Jurkat, Clone E6-1 (cell line): Measurements from ENCODE around the gene CTDSPL2.
A peak's percentile ranks its signal among the peaks of the same experiment; 100 is the strongest.
"Not testable (repeated sequence)": the region's sequence is repeated elsewhere in the genome, so short reads cannot be mapped to it uniquely, and the experiment has no call there.

Source experiments
- DNase-seq: peaks from one replicate; pipeline ENCODE4 v3.0.0-alpha.2; 2011; ENCODE audit warnings: low read depth, low spot score
- H3K4me3 ChIP-seq: 2 replicates; pipeline ENCODE4 v1.5.1; 2011; ENCODE audit warnings: mild to moderate bottlenecking, low read length, control low read depth, moderate library complexity

CTDSPL2 gene

DNA sequence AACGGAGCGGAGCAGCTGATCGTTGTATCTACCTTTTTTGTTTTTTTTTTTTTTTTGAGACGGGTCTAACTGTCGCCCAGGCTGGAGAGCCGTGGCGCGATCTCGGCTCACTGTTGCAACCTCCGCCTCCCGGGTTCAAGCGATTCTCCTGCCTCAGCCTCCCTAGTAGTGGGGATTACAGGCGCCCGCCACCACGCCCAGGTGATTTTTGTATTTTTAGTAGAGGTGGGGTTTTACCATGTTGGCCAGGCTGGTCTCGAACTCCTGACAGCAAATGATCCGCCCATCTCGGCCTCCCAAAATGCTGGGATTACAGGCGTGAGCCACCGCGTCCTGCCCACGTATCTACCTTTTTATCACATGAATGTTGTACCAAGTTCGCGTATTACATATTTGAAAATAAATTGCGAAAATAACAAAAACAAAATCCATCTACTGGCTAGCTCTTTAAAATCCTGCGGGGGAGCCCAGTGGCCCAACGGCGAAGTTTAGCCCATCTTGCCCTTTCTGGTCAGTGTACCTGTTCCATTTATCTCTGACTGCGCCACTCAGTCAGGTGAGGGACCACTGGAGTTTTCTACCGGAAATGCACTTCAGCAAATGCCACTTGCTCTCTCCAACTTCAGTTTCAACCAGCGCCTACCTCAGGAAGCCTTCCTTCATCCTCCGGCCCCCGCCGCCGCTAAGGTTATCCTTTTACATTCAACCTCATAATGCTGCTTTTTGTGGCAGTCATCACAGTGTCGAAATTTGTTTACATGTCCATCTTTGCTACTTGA, 108.3 kb downstream of the CTDSPL2 start:
- no peak for DNase-seq
- peak overlapping the region; percentile 83 for H3K4me3 ChIP-seq

DNA sequence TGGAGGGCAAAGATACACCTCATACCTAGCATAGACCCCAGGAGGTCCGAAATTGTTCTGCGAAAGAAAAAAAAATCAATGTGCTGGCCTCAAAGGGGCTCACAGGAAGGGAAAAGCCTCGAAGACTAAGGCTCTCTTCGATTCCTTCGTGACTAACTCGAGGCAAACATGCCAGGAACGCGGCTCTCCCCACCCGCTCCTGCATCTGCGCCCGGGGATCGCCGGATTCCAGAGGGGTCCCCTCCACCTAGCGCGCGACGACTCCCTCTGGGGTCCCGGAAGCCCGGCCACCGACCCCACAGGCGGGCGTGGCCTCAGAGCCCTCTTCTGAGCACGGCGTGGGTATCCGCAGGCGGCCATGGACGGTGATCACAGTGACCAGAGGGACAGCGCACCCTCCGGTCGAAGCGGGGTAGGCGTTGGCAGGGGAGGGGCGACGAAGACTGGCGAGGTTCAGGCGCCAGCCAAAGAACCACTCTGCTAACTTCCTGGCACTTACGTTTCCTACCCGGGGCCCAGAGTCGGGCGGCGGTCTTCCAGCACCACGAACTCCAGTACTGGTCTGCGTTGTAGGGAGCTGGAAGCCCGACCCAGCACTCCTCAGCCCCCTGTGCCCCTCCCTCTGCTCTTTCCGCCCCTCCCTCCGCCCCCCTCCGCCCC, 109.0 kb downstream of the CTDSPL2 start:
- DNase-seq: no peak

DNA sequence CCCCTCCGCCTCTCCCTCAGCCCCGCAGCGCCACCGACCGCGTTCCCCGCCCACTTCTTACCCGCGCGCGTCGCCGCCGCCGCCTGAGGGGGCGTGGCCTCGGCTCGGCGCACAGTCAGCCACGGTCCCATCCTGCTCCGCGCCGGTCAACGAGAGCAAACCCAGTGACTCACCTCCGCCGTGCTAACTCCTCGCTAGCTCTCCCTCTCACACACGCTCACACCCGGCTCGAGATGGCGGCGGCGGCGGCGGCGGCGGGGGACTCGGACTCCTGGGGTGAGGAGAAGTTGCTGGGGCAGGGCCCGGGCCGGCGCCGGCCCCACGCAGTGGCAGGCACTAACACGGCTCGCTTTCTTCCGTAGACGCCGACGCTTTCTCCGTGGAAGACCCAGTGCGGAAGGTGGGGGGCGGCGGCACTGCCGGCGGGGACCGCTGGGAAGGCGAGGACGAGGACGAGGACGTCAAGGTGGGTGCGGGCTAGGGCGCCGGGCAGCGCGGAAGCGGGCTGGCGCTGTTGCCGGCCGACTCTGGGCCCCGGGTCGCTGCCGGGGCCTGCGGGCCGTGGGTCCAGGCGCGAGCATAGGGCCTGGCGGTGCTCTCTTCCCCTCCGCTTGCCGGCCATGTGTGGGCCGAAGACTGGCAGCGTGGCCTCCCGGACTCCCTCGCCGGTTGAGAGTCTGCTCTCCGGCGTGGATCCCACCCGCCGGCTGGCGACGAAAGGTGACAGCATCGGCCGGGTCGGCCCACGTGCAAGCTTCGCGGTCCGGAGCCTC, 109.7 kb downstream of the CTDSPL2 start, which contains the start of gene EIF3J:
TSS of gene EIF3J (plus strand) at position 186 of the 773 bp plus-strand sequence. CDS start at position 234, 48 bp downstream.
- DNase-seq: peak; percentile 92
- peak within 1 kb of the TSS; percentile 83 for H3K4me3 ChIP-seq

More for the DNA sequence above, 109.0 kb downstream of the CTDSPL2 start:
- H3K4me3 ChIP-seq: peak overlapping the region; percentile 83

DNA sequence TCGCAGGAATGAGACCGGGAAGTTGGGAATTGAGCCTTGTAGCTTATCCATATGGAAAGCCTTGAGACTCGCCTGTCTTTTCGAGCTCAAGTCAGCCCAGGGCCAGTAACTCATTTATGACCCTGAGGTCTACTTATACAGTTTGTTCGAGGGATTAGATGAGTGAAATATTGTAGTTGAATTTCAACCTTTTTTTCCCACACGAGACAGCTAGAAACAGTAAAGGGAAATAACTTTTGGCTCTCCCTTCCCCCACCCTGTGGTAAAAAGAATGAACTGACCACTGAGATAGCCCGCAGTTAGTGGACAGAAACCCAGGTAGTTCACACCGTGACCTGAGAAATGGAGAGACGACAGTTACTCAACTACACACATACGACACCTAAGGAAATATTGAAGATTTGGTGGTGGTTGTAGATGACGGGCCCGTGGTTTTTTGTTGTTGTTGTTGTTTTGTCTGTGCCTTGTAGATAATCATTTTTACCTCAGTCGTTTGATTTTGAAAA, 110.4 kb downstream of the CTDSPL2 start:
- no peak for DNase-seq
- H3K4me3 ChIP-seq: peak overlapping the region; percentile 83

DNA sequence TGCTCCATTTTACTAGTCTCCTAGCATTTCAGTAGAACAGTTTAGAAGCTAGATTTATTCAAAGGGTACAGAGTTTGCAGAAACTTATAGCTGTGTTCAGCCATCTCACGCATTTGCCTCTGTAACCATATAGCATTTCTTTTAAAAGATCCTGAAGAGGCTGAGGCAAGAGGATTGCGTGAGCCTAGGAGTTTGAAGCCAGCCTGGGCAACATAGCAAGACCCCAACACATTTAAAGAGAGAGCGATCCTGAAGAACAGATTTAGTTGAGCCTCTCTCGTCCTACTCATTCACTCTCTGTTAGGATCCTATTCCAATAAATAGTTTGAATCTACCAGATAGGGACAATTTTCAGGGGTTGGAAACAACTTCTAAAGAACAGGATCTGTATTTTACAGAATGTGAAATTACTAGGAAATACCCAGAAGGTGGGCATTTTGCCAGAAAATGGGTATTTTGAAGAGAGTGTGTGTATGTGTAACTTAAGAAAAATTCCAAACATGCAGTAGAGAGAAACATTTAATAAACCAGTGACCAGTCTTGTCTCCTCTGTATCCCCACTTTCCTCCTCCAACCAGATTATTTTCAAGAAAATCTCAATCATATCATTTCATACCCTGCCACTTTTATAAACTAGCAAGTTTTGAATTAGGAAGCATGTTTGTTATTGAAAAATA, 114.0 kb downstream of the CTDSPL2 start:
- H3K4me3 ChIP-seq: no peak overlapping the region
- DNase-seq: no peak

DNA sequence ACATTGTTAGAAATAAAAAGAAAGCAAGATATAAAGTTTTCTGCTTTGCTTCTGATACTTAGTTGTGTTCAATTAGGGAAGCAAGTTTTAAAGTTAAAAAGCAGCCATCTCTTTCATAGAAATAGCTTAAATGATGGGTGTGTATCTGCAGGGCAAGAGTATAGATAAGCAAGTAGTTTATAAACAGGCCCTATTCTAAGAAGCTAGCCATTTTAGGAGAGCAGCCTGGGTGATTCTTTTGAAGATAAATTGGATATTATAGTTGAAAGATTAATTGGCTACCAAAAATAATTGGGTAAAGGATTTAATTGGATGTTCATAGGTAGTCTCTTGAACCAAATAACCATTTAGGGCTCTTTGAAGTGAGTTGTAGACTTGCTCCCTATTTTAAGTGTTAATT, 115.2 kb downstream of the CTDSPL2 start:
- H3K4me3 ChIP-seq: no peak overlapping the region
- DNase-seq: no peak

DNA sequence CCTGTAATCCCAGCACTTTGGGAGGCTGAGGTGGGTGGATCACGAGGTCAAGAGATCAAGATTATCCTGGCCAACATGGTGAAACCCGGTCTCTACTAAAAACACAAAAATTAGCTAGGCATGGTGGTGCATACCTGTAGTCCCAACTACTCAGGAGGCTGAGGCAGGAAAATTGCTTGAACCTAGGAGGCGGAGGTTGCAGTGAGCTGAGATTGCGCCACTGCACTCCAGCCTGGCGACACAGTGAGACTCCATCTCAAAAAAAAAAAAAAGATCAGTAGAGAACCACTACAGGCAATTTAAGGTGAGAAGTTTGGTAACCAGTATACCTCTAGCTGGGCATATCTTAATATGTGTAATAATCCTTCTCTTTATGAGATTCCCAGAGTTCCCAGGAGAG, 117.3 kb downstream of the CTDSPL2 start:
- not testable (repeated sequence) for H3K4me3 ChIP-seq, DNase-seq

DNA sequence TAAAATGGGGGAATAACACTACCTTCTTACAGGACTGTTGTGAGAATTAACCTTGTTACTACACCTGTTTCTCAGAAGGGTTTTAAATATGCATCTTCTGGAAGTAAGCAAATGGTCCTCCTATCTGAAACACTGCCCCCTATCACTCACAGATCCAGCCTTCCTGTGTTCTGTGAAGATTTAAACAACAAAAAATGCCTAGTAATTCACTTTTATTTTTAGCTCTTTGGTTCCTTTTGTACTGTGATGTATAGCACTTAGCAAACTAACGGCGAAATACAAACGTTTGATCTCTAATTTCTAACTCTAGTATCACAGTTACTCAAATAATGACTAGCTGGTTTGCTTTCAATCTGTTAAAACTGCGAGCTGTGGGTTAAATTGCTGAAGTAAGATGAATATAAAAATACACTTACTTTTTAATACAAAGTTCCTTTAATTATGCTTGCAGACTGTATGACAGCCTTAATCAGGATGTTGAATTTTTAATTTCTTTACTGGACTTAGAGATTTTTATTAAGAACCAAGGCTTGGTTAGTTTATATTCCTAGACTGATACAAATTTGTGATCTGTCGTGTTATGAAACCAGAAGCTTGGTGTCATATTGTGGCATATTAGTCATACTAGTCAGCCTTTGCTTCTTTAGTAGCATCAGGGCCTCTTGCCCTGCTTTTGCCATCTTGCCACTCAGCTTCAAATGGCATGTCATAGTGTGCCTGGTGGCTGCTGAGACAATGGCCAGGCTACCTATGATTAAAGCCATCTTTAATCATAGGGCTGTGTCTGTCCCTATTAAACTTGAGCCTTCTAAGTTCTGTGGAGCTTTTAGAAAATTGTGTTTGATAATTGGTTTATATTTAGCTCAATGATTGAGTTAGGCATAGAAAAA, 118.7 kb downstream of the CTDSPL2 start:
- DNase-seq: no peak
- H3K4me3 ChIP-seq: no peak overlapping the region

DNA sequence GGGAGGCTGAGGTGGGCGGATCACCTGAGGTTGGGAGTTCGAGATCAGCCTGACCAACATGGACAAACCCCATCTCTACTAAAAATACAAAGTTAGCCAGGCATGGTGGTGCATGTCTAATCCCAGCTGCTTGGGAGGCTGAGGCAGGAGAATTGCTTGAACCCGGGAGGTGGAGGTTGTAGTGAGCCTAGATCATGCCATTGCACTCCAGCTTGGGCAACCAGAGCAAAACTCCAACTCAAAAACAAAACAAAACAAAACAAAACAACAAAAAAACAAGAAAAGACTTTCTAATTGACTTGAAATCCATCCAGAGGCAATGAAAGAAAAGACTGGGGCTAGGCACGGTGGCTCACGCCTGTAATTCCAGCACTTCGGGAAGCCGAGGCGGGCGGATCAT, 121.7 kb downstream of the CTDSPL2 start:
- not testable (repeated sequence) for H3K4me3 ChIP-seq, DNase-seq

DNA sequence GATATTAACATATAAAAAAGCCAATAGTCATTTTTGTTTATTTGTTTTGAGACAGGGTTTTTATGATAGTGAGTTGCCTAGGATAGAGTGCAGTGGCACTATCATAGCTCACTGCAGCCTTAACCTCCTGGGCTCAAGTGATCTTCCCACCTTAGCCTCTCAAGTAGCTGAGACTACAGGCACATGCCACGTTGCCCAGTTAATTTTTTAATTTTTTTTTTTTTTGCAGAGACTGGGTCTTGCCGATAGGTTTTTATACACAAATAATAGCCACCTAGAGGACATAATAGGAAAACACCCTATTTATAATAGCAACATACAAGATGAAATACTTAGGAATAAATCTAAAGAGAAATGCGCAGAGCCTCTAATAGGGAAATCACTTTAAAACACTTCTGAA, 122.8 kb downstream of the CTDSPL2 start:
- H3K4me3 ChIP-seq: no peak overlapping the region
- peak; percentile 56 for DNase-seq

DNA sequence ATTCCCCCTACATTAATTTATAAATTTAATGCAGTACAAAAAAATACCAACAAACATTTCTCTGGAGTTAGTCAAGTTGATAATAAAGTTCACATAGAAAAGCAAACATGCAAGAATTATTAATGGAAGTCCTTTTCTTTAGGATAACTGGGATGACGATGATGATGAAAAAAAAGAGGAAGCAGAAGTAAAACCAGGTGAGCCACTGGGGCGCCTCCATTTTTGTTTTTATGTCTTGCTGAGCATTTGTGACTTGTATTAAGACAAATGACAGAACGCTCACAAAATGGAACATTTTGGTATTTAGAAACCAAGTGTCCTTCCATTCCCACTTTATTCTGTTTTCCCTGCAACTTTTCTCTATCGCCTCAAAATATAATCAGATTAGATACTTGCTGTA, 123.3 kb downstream of the CTDSPL2 start:
- no peak overlapping the region for H3K4me3 ChIP-seq
- no peak for DNase-seq

DNA sequence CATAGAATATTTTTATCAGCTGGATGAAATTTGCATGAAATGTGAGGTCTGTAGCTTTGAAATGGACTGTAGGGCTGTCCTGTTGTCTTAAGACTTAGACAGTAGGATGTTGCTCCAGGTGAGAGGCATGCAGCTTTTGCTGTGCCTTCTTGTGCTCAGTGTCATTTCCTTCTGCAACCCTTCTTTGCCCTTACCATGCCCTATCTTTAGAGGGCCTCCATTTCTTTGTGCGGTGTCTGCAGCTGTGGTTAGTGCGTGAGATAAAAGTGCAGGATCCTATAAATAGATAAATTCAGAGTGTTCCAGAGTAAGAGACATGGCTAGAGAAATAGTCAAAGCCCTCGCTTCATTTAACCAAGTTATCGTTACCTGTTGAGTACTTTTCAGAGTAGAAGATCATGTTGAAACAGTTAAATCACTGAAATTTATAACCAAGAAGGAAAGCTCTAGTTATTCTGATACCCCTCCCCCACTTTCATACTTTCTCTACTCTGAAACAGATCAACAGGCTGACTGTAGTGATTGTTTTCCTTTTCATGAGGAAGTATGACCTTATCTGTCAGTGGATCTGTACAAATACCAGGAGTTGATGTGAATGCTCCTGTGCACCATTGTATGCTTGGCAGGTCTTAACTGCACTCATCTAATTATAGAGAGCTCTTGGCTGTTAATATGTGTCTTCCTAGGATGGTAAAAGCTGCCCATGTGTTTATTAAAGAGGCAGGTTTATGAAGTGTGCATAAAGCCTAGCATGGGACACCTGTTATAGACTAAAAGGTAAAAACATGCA, 127.7 kb downstream of the CTDSPL2 start:
- peak; percentile 50 for DNase-seq
- no peak overlapping the region for H3K4me3 ChIP-seq

DNA sequence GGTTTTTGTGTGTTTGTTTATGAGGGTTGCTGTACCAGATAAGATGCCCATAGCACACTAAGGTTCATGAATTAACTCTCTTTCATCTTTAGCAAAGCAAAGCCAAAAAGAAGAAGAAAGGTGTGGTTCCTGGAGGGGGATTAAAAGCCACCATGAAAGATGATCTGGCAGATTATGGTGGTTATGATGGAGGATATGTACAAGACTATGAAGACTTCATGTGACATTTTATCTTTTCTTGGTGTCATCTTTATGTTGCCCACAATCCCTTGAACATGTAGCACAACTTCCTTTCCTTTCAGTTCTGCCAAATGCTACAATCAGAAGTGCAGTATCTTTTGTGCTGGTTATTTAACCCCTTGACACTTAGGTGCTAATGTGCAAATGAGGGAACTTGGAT, 133.5 kb downstream of the CTDSPL2 start:
- peak; percentile 86 for DNase-seq
- H3K4me3 ChIP-seq: not testable (repeated sequence)

DNA sequence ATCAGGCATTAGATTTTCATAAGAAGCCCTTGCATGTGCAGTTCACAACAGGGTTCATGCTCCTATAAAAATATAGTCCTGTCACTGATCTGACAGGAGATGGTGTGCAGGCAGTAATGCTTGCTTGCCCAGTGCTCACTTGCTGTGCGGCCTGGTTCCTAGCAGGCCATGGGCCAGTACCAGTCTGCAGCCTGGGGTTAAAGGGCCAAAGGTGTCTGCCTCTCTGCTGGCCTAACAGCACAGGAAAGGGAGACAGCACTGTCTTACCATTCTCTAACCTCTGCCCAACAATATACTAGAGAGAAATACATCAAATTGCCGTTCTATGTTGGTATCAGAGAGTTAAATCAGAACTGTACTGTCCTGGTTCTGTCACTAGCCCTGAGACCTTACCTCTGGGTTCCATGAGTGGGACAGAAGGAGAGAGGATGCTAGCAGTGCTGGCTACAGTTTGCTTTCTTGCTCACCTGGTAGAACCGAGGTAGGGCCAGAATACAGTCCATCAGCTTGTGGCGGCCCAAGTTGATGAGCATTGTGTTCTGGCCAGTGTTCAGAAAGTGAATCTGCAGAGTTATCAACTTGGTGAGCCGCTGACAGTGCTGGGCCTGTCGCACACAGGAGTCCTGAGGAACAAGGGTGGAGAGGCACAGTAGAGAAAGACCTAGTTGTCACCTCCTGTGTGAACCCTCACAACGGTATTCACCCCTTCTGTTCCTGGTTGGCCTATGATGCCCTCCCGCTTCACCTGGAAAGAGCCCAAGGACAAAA, 138.1 kb downstream of the CTDSPL2 start:
- no peak for DNase-seq
- H3K4me3 ChIP-seq: no peak overlapping the region

DNA sequence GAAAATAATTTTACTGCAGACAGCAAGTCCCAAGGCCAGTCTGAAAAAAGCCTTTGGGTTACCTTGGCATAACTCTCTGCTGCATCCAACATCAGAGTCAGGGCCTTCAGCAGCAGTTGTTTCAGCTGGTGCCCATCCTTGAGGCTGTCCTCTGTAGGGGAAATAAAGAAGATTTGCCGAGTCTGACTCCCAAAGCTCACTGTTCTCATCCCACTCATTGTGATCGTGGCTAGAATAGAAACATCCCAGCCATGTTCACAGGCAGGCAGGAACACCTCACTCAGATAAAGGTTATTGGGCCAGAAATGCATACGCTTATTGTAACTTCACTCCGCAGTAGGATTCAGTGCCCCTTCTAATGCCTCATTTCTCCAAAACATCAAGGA, 138.7 kb downstream of the CTDSPL2 start:
- DNase-seq: no peak
- no peak overlapping the region for H3K4me3 ChIP-seq

DNA sequence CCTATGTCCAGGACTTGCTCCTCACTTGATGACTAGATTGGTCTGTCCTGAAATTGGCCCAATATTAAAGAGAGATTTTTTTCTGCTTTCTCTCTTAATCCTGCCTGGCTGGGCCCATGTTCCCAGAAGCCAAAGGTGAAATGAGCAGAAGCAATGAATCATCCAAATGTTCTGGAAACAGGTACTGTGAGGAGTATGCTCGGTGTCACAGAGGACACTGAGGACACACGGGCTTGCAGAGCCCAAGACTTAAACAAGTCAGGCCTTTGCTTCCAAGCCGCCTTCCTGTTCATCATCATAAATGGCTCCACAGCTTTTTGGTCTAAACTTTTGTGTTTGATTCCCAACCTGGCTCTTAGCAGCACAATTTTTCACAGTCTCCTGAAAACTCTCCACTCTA, 140.9 kb downstream of the CTDSPL2 start:
- no peak overlapping the region for H3K4me3 ChIP-seq
- DNase-seq: no peak

DNA sequence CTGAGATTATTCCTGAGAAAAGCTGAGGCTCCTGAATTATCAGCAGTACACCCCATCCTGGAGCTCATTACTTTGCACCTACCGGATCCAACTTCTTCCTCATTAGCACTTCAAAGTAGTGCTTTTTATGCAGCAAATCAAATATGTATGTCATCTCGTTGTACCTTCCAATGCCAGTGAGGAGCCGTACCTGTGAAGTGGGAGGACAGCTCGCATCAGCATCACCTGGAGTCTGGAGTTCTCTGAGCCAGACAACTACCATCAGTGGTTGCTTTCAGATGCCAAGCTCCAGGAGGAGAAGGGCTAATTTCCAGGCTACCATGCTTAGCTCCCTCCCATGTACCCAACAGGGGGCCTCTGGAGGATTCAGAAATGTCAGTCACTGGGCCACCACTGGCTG, 141.9 kb downstream of the CTDSPL2 start:
- no peak for DNase-seq
- no peak overlapping the region for H3K4me3 ChIP-seq
